ENCODE measurements around the gene FAM149B1.

DNA sequence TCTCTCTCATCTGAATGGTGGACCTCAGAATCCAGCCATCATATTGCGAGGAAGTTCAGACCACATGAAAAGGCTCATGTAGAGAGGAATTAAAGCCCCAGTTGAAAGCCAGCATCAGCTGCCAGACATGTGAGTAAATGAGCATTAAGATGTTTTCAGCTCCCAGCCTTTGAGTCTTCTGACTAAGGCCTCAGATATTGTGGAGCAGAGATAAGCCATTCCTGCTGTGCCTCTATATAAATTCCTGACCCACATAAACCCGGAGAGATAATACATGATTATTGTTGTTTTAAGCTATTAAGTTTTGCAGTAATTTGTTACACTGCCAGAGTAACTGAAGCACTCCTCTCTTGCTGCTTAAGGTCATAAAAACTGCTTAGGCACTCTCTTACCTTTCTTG is 14.6 kb downstream of the FAM149B1 start:
- TF ChIP-seq, protein P1, sequence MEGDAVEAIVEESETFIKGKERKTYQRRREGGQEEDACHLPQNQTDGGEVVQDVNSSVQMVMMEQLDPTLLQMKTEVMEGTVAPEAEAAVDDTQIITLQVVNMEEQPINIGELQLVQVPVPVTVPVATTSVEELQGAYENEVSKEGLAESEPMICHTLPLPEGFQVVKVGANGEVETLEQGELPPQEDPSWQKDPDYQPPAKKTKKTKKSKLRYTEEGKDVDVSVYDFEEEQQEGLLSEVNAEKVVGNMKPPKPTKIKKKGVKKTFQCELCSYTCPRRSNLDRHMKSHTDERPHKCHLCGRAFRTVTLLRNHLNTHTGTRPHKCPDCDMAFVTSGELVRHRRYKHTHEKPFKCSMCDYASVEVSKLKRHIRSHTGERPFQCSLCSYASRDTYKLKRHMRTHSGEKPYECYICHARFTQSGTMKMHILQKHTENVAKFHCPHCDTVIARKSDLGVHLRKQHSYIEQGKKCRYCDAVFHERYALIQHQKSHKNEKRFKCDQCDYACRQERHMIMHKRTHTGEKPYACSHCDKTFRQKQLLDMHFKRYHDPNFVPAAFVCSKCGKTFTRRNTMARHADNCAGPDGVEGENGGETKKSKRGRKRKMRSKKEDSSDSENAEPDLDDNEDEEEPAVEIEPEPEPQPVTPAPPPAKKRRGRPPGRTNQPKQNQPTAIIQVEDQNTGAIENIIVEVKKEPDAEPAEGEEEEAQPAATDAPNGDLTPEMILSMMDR (optimal IDR thresholded peaks at IDR 0.05 in 1 of 3, IDR thresholded peaks at IDR 0.05 in 1 of 3, conservative IDR thresholded peaks at IDR 0.05 in 1 of 3; ENCODE audit: extremely low read depth in 1 of 3, insufficient read depth in 2 of 3, low read length in 3 of 3), result no peak
- TF ChIP-seq EZH2 (IDR thresholded peaks at IDR 0.05; ENCODE audit: low read length), result no peak

All from keratinocyte (primary cell).